Posterior vena cava (tissue), 2 donors: ENCODE measurements around the gene C6orf62. TPM values are rescaled to one million over a fixed set of nuclear protein-coding genes. Genes with fewer than 3 reads are reported as not detected.
"Not testable (repeated sequence)": the region's sequence is repeated elsewhere in the genome, so short reads cannot be mapped to it uniquely, and the experiment has no call there.

Experiments
- DNase-seq: peaks from one replicate; pipeline ENCODE4 v3.0.0-alpha.2; 2020; ENCODE audit warnings: low spot score
- intact Hi-C, 2 donors: fragments of 100-400 bp; cut with DNase I; formaldehyde crosslinking; loops; one replicate each; pipeline versions ENCODE4 v1.14.1 to v1.14.2; 2022 to 2023
- total RNA-seq, 2 donors: library from RNA; stranded (reverse); fragmentation: NEBNext Ultra II Directional; extraction: Animal tissue kit (Norgen Biotek cat#: 25700); gene quantifications; one replicate each; pipeline ENCODE4 v1.2.1, GENCODE V29; 2021
- donor health status: DM: yes; HTN: yes; CAD: no.
- donor health status: DM: yes; HTN: yes; CAD: no.

The C6orf62 gene
- total RNA-seq, 2 donors from 2014 or later = 63.9 to 70.3 TPM

- DNase-seq = no peak
- intact Hi-C loops = no loop called here
Measured at GRCh38 chr6:24749297-24749696, 30.3 kb upstream of the C6orf62 start.

GRCh38 chr6:24744911-24745310 lies 26.0 kb upstream of the C6orf62 start:
- DNase-seq = no peak
- intact Hi-C loops = no loop called here

- DNase-seq = no peak
- intact Hi-C loops = no loop called here
Measured at GRCh38 chr6:24743944-24744335, 25.0 kb upstream of the C6orf62 start.

GRCh38 chr6:24743265-24743943 lies 24.4 kb upstream of the C6orf62 start:
- intact Hi-C loops = no loop called here
- DNase-seq = no peak

- intact Hi-C loops = no loop called here
- DNase-seq = no peak
Measured at GRCh38 chr6:24742216-24742738, 23.3 kb upstream of the C6orf62 start.

GRCh38 chr6:24740861-24741260 lies 21.9 kb upstream of the C6orf62 start:
- intact Hi-C loops = no loop called here
- DNase-seq = no peak

- intact Hi-C loops = no loop called here
Measured at GRCh38 chr6:24738741-24739140, 19.8 kb upstream of the C6orf62 start.

GRCh38 chr6:24734710-24735109 lies 15.8 kb upstream of the C6orf62 start:
- not testable (repeated sequence) for DNase-seq

More at GRCh38 chr6:24738741-24739140, 19.8 kb upstream of the C6orf62 start:
- no peak for DNase-seq

GRCh38 chr6:24734166-24734565 lies 15.2 kb upstream of the C6orf62 start:
- intact Hi-C loops = no loop called here
- DNase-seq = no peak

More at GRCh38 chr6:24734710-24735109, 15.8 kb upstream of the C6orf62 start:
- intact Hi-C loops = not testable (repeated sequence)

GRCh38 chr6:24731456-24732134 lies 12.6 kb upstream of the C6orf62 start:
- DNase-seq, intact Hi-C loops: not testable (repeated sequence)

- intact Hi-C loops, DNase-seq: not testable (repeated sequence)
Measured at GRCh38 chr6:24730653-24731052, 11.7 kb upstream of the C6orf62 start.

GRCh38 chr6:24723270-24723669 lies 4.3 kb upstream of the C6orf62 start:
- DNase-seq = no peak
- intact Hi-C loops = no loop called here

GRCh38 chr6:24721461-24722215 lies 2.7 kb upstream of the C6orf62 start:
- DNase-seq = no peak
- intact Hi-C loops = no loop called here

GRCh38 chr6:24720604-24721460 lies 1.9 kb upstream of the C6orf62 start:
- intact Hi-C loops = no loop called here
- DNase-seq = peak; percentile 100

GRCh38 chr6:24720131-24720603 lies 1.2 kb upstream of the C6orf62 start:
- intact Hi-C loops = no loop called here
- DNase-seq = peak; percentile 91

GRCh38 chr6:24718449-24719124 lies 367 bp downstream of the C6orf62 start:
- no peak for DNase-seq
- intact Hi-C loops = loop anchor here in 1 of 2 donors (10.0 kb wide), 1 partner anchor 356 kb away; no protein-coding TSS in a partner anchor

GRCh38 chr6:24716602-24717148 lies 2.3 kb downstream of the C6orf62 start:
- intact Hi-C loops = loop anchor here in 1 of 2 donors (10.0 kb wide), 1 partner anchor 358 kb away; no protein-coding TSS in a partner anchor
- not testable (repeated sequence) for DNase-seq
